Measurements from ENCODE around the gene STX4. TPM values are rescaled to one million over a fixed set of nuclear protein-coding genes. Genes with fewer than 3 reads are reported as not detected.

The STX4 gene
- polyA plus RNA-seq, 1 of the 3 experiments (the other 2 are of a cell fraction): 117 TPM

- TF ChIP-seq REST (IDR thresholded peaks at IDR 0.05; ENCODE audit: low read depth, low read length): no peak
- no peak for TF ChIP-seq TAF1 (IDR thresholded peaks at IDR 0.05; ENCODE audit: borderline replicate concordance, low read depth, low read length)
- TF ChIP-seq TEAD4 (IDR thresholded peaks at IDR 0.05; ENCODE audit: borderline replicate concordance, insufficient read depth): no peak
Observed at GRCh38 chr16:30983898-30984610, 49.3 kb upstream of the STX4 start (continued).

DNA sequence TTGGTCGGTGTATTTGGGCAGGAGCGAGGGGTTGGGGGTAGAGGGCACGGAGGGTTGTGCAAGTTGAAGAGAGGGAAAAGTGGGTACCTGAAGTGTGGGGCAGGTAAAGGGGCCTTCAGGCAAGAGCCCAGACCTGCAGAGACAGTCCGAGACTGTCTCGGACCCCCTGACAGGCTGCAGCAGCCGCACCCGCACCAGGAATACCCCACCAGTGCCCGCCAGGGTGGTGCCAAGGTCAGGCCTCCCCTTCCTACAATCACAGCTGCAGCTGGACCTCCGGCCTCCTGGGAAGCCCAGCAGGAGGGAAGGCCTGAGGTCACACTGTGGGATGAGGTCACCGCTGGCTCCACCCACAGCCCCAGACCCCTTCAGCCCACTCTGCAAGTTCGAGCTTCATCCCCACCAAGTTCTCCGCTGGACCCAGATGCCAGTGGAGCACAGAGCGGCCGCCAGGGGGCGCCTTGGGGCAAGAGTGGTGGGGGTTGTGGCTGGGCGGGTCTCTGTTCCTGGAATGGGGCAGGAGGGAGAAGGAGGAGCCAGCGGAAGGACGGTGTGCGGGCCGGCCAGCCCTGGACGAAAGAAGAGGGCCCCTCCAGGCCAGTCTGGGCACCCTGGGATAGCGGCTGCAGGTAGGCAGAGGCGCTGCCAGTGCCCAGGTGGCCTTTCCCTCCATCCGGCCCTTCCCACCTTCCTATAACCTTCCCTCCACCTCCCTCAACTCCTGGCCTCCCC is 48.5 kb upstream of the STX4 start, which contains the start of gene HSD3B7:
TSS of gene HSD3B7 (plus strand) at position 539 of the 732 bp plus-strand sequence. CDS start 452 bp downstream, outside the sequence.
- Histone ChIP-seq H4K20me1 (ENCODE audit: insufficient read depth) (no peaks in the 10 kb centered on the region), H3K4me2 (peak within 1 kb of the TSS; percentile 80), H3K4me1 (ENCODE audit: control insufficient read depth in 1 of 2, insufficient read depth in 2 of 2, low read depth in 1 of 2, low read length in 1 of 2) (peaks cover 5 to 8% of the 10 kb centered on the region in 2 experiments; a peak in 2 of 4 replicates), H3K36me3 (replicated peaks in 1 of 2; ENCODE audit: control insufficient read depth in 1 of 2, insufficient read depth in 2 of 2, low read length in 1 of 2) (peaks cover 0 to 20% of the 10 kb centered on the region in 2 experiments), H3K9me2 (no peaks in the 10 kb centered on the region), H3K27ac (ENCODE audit: low read depth in 2 of 2, low read length in 1 of 2) (peak within 1 kb of the TSS; percentile 19 to 58; a peak in 1 of 4 replicates), H3K79me2 (ENCODE audit: insufficient read depth) (no peaks in the 10 kb centered on the region), H3K9me3 (no peaks in the 10 kb centered on the region), H3F3A (replicated peaks; ENCODE audit: insufficient read depth) (peaks cover 5% of the 10 kb centered on the region), H2AFZ (ENCODE audit: low read depth) (no peak within 1 kb of the TSS), H3K4me3 (ENCODE audit: low read depth in 2 of 2, low read length in 1 of 2) (peak within 1 kb of the TSS; percentile 31 to 52; a peak in 3 of 4 replicates), H3K9ac (peak within 1 kb of the TSS; percentile 27; the same call in 1 of the 2 replicates), H3K27me3 (ENCODE audit: insufficient read depth) (no peaks in the 10 kb centered on the region)
- DNase-seq: peak; percentile 98
- ChIA-PET CTCF (interaction anchor here (0.5 to 5.3 kb wide), 59 partner anchors 9 to 885 kb away, joined by 3 to 38 read pairs (median 4); partner anchors contain the start of genes FUS, STX4, ZNF646 and ZNF668), POLR2A (interaction anchor here (0.6 to 1.5 kb wide), 4 partner anchors 14 to 195 kb away, joined by 3 to 7 read pairs (median 4); partner anchors contain the start of genes FUS, ZNF646 and ZNF668)
- WGBS (ENCODE audit: low lambda C conversion rate): 49% methylated on average over 18 of the region's 24 CpGs
- TF ChIP-seq USF2 (IDR thresholded peaks at IDR 0.05; ENCODE audit: borderline replicate concordance, low read depth, low read length): no peak
- no peak for TF ChIP-seq NRF1 (IDR thresholded peaks at IDR 0.05; ENCODE audit: low read depth, low read length)
- TF ChIP-seq, protein P1, sequence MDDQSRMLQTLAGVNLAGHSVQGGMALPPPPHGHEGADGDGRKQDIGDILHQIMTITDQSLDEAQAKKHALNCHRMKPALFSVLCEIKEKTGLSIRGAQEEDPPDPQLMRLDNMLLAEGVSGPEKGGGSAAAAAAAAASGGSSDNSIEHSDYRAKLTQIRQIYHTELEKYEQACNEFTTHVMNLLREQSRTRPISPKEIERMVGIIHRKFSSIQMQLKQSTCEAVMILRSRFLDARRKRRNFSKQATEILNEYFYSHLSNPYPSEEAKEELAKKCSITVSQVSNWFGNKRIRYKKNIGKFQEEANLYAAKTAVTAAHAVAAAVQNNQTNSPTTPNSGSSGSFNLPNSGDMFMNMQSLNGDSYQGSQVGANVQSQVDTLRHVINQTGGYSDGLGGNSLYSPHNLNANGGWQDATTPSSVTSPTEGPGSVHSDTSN (IDR thresholded peaks at IDR 0.05): no peak
- TF ChIP-seq TCF12 (IDR thresholded peaks at IDR 0.05): no peak
- TF ChIP-seq GABPA (IDR thresholded peaks at IDR 0.05; ENCODE audit: low read depth): no peak
- TF ChIP-seq, protein P2, sequence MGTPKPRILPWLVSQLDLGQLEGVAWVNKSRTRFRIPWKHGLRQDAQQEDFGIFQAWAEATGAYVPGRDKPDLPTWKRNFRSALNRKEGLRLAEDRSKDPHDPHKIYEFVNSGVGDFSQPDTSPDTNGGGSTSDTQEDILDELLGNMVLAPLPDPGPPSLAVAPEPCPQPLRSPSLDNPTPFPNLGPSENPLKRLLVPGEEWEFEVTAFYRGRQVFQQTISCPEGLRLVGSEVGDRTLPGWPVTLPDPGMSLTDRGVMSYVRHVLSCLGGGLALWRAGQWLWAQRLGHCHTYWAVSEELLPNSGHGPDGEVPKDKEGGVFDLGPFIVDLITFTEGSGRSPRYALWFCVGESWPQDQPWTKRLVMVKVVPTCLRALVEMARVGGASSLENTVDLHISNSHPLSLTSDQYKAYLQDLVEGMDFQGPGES (IDR thresholded peaks at IDR 0.05; ENCODE audit: low read depth, low read length): no peak
- peak; percentile 68 for TF ChIP-seq CHD2 (IDR thresholded peaks at IDR 0.05; ENCODE audit: low read length, partially characterized antibody)
- no peak for TF ChIP-seq RCOR1 (IDR thresholded peaks at IDR 0.05; ENCODE audit: low read length)
- TF ChIP-seq CTCF (IDR thresholded peaks at IDR 0.05): peak; percentile 86
- no peak for TF ChIP-seq EZH2phosphoT487 (IDR thresholded peaks at IDR 0.05; ENCODE audit: borderline replicate concordance, low read depth)
- no peak for TF ChIP-seq TEAD4 (IDR thresholded peaks at IDR 0.05; ENCODE audit: borderline replicate concordance, insufficient read depth)
- TF ChIP-seq, protein P3, sequence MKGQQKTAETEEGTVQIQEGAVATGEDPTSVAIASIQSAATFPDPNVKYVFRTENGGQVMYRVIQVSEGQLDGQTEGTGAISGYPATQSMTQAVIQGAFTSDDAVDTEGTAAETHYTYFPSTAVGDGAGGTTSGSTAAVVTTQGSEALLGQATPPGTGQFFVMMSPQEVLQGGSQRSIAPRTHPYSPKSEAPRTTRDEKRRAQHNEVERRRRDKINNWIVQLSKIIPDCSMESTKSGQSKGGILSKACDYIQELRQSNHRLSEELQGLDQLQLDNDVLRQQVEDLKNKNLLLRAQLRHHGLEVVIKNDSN (IDR thresholded peaks at IDR 0.05; ENCODE audit: borderline replicate concordance, low read depth): no peak
- peak; percentile 95 for TF ChIP-seq SMC3 (IDR thresholded peaks at IDR 0.05; ENCODE audit: low read depth, low read length)
- TF ChIP-seq POLR2AphosphoS5 (IDR thresholded peaks at IDR 0.05; ENCODE audit: low read depth, low read length): peak; percentile 62
- TF ChIP-seq MEF2A (IDR thresholded peaks at IDR 0.05; ENCODE audit: borderline replicate concordance, low read depth): no peak
- no peak; the same call in 1 of the 2 replicates for TF ChIP-seq JUND (IDR thresholded peaks at IDR 0.05)
- TF ChIP-seq GATA2 (CRISPR knock-in tag; IDR thresholded peaks at IDR 0.05): no peak
